ENCODE results near the gene C8B. TPM values are rescaled to one million over a fixed set of nuclear protein-coding genes. Genes with fewer than 3 reads are reported as not detected.

The C8B gene
- total RNA-seq, 2 donors from 2014 or later, result not detected

- Mint-ChIP-seq H3K36me3 (no peaks in the 10 kb centered on the region), H3K27ac (no peak overlapping the region), H3K9me3 (peaks cover 0 to 4% of the 10 kb centered on the region in 2 donors)
- ATAC-seq, result no peak
- no peak for DNase-seq (ENCODE audit: low spot score in 2 of 2)
These were observed 13.0 kb upstream of the C8B start for GRCh38 chr1:56978819-56979218.

GRCh38 chr1:56977910-56978309, 12.1 kb upstream of the C8B start:
- DNase-seq (ENCODE audit: low spot score in 2 of 2) (no peak), ATAC-seq (no peak)
- H3K27ac Mint-ChIP-seq, result no peak overlapping the region
- peaks cover 0 to 4% of the 10 kb centered on the region in 2 donors for H3K9me3 Mint-ChIP-seq
- H3K36me3 Mint-ChIP-seq, result no peaks in the 10 kb centered on the region

GRCh38 chr1:56975446-56975845, 9.6 kb upstream of the C8B start:
- H3K9me3 Mint-ChIP-seq, result peaks cover under 1 to 2% of the 10 kb centered on the region in 2 donors
- no peak overlapping the region for H3K27ac Mint-ChIP-seq
- DNase-seq (ENCODE audit: low spot score in 2 of 2) (no peak), ATAC-seq (no peak)
- H3K36me3 Mint-ChIP-seq, result no peaks in the 10 kb centered on the region

- no peak overlapping the region for H3K27ac Mint-ChIP-seq
- no peaks in the 10 kb centered on the region for H3K36me3 Mint-ChIP-seq
- H3K9me3 Mint-ChIP-seq, result peaks cover 5 to 7% of the 10 kb centered on the region in 2 donors
- DNase-seq (ENCODE audit: low spot score in 2 of 2) (no peak), ATAC-seq (no peak)
These were observed 8.3 kb upstream of the C8B start for GRCh38 chr1:56973923-56974742.

GRCh38 chr1:56972976-56973375, 7.2 kb upstream of the C8B start:
- ATAC-seq (no peak), DNase-seq (ENCODE audit: low spot score in 2 of 2) (no peak)
- Mint-ChIP-seq H3K9me3 (peaks cover 5 to 7% of the 10 kb centered on the region in 2 donors), H3K36me3 (no peaks in the 10 kb centered on the region), H3K27ac (no peak overlapping the region)

- H3K9me3 Mint-ChIP-seq, result peaks cover 5 to 7% of the 10 kb centered on the region in 2 donors
- H3K36me3 Mint-ChIP-seq, result no peaks in the 10 kb centered on the region
- DNase-seq (ENCODE audit: low spot score in 2 of 2) (no peak), ATAC-seq (no peak)
- no peak overlapping the region for H3K27ac Mint-ChIP-seq
These were observed 4.5 kb upstream of the C8B start for GRCh38 chr1:56970280-56970679.

GRCh38 chr1:56968878-56969495, 3.2 kb upstream of the C8B start:
- no peak overlapping the region for H3K27ac Mint-ChIP-seq
- H3K9me3 Mint-ChIP-seq, result peaks cover 5 to 10% of the 10 kb centered on the region in 2 donors
- H3K36me3 Mint-ChIP-seq, result no peaks in the 10 kb centered on the region
- ATAC-seq (no peak), DNase-seq (ENCODE audit: low spot score in 2 of 2) (no peak)

- H3K36me3 Mint-ChIP-seq, result no peaks in the 10 kb centered on the region
- ATAC-seq (no peak), DNase-seq (ENCODE audit: low spot score in 2 of 2) (peak in 1 of 2 donors; percentile 14)
- peaks cover 5 to 10% of the 10 kb centered on the region in 2 donors for H3K9me3 Mint-ChIP-seq
- no peak overlapping the region for H3K27ac Mint-ChIP-seq
These were observed 2.4 kb upstream of the C8B start for GRCh38 chr1:56967900-56968832.

GRCh38 chr1:56967355-56967754, 1.5 kb upstream of the C8B start:
- peaks cover 5 to 10% of the 10 kb centered on the region in 2 donors for H3K9me3 Mint-ChIP-seq
- no peak for ATAC-seq
- no peaks in the 10 kb centered on the region for H3K36me3 Mint-ChIP-seq
- no peak for DNase-seq (ENCODE audit: low spot score in 2 of 2)
- H3K27ac Mint-ChIP-seq, result no peak overlapping the region

- H3K36me3 Mint-ChIP-seq, result no peaks in the 10 kb centered on the region
- no peak for ATAC-seq
- H3K9me3 Mint-ChIP-seq, result peaks cover 5 to 10% of the 10 kb centered on the region in 2 donors
These were observed 834 bp upstream of the C8B start for GRCh38 chr1:56966698-56966999.

GRCh38 chr1:56965191-56965590, 624 bp downstream of the C8B start:
- DNase-seq (ENCODE audit: low spot score in 2 of 2) (no peak), ATAC-seq (no peak)
- peaks cover 2 to 6% of the 10 kb centered on the region in 2 donors for H3K9me3 Mint-ChIP-seq
- H3K27ac Mint-ChIP-seq, result no peak overlapping the region
- no peaks in the 10 kb centered on the region for H3K36me3 Mint-ChIP-seq

More at GRCh38 chr1:56966698-56966999, 834 bp upstream of the C8B start:
- DNase-seq (ENCODE audit: low spot score in 2 of 2), result no peak
- no peak overlapping the region for H3K27ac Mint-ChIP-seq

- Mint-ChIP-seq H3K36me3 (no peaks in the 10 kb centered on the region), H3K27ac (peak overlapping the region in 1 of 2 donors; percentile 82), H3K9me3 (peaks cover 0 to 4% of the 10 kb centered on the region in 2 donors)
- DNase-seq (ENCODE audit: low spot score in 2 of 2) (no peak), ATAC-seq (no peak)
These were observed 1.3 kb downstream of the C8B start for GRCh38 chr1:56964349-56965017.

- Mint-ChIP-seq H3K27ac (no peak overlapping the region), H3K9me3 (peaks cover 0 to 4% of the 10 kb centered on the region in 2 donors), H3K36me3 (no peaks in the 10 kb centered on the region)
- DNase-seq (ENCODE audit: low spot score in 2 of 2) (no peak), ATAC-seq (no peak)
These were observed 2.1 kb downstream of the C8B start for GRCh38 chr1:56963667-56964066.

- H3K36me3 Mint-ChIP-seq, result no peaks in the 10 kb centered on the region
- no peak overlapping the region for H3K27ac Mint-ChIP-seq
- DNase-seq (ENCODE audit: low spot score in 2 of 2) (no peak), ATAC-seq (no peak)
- H3K9me3 Mint-ChIP-seq, result peaks cover 0 to 4% of the 10 kb centered on the region in 2 donors
These were observed 4.4 kb downstream of the C8B start for GRCh38 chr1:56961426-56961825.

GRCh38 chr1:56958526-56958925, 7.3 kb downstream of the C8B start:
- Mint-ChIP-seq H3K9me3 (no peaks in the 10 kb centered on the region), H3K36me3 (no peaks in the 10 kb centered on the region), H3K27ac (no peak overlapping the region)
- ATAC-seq, result no peak
- DNase-seq (ENCODE audit: low spot score in 2 of 2), result no peak

- ATAC-seq, result no peak
- Mint-ChIP-seq H3K27ac (no peak overlapping the region), H3K36me3 (no peaks in the 10 kb centered on the region), H3K9me3 (no peaks in the 10 kb centered on the region)
- no peak for DNase-seq (ENCODE audit: low spot score in 2 of 2)
These were observed 7.9 kb downstream of the C8B start for GRCh38 chr1:56957931-56958330.
